H1 (cell line): ENCODE measurements around the gene GTSE1. TPM values are rescaled to one million over a fixed set of nuclear protein-coding genes. Genes with fewer than 3 reads are reported as not detected.

Source experiments
- CTCF ChIA-PET: fragments of 300-600 bp; sonication (Branson Sonifier 250); formaldehyde crosslinking; loops from one replicate; lab custom pipeline; 2021; ENCODE audit not compliant: partially characterized antibody; lab: Charles Lee
- POLR2A ChIA-PET: fragments of 300-600 bp; sonication (Branson Sonifier 250); formaldehyde crosslinking; loops from one replicate; lab custom pipeline; 2021; ENCODE audit warnings: inconsistent platforms; ENCODE audit not compliant: partially characterized antibody; lab: Charles Lee
- DNase-seq, 2 experiments: peaks; one replicate each; pipeline versions ENCODE4 v3.0.0 to v3.0.0-alpha.2; 2010 to 2022; ENCODE audit warnings: low spot score in 2 of 2, low read depth in 1 of 2, mixed read lengths in 1 of 2
- FAIRE-seq: peaks from 2 replicates; lab custom pipeline; 2011; peaks lifted over from hg19 to GRCh38; lab: Jason Lieb, UNC
- H2AFZ ChIP-seq: 2 replicates; pipeline ENCODE4 v1.8.1; 2012; ENCODE audit warnings: low read length, inconsistent platforms
- H2AK5ac ChIP-seq: 2 replicates; pipeline ENCODE4 v1.6.1; 2013; ENCODE audit warnings: low read depth, low read length
- H2BK120ac ChIP-seq: replicated peaks from 2 replicates; pipeline ENCODE3; 2013; ENCODE audit warnings: low read depth, low read length, inconsistent platforms
- H2BK12ac ChIP-seq: 2 replicates; pipeline ENCODE4 v1.6.1; 2013; ENCODE audit warnings: low read depth, low read length
- H2BK15ac ChIP-seq: 2 replicates; pipeline ENCODE4 v1.6.1; 2013; ENCODE audit warnings: low read length
- H2BK20ac ChIP-seq: 2 replicates; pipeline ENCODE4 v1.6.1; 2013; ENCODE audit warnings: low read length
- H2BK5ac ChIP-seq: 2 replicates; pipeline ENCODE4 v1.6.1; 2013; ENCODE audit warnings: low read depth, low read length
- H3K14ac ChIP-seq: 2 replicates; pipeline ENCODE4 v1.6.1; 2013; ENCODE audit warnings: inconsistent platforms; ENCODE audit not compliant: insufficient read length
- H3K18ac ChIP-seq: 2 replicates; pipeline ENCODE4 v1.6.1; 2013; ENCODE audit warnings: low read length; ENCODE audit errors: extremely low read depth
- H3K23ac ChIP-seq: 2 replicates; pipeline ENCODE4 v1.6.1; 2013; ENCODE audit warnings: inconsistent platforms; ENCODE audit not compliant: insufficient read length
- H3K23me2 ChIP-seq: 2 replicates; pipeline ENCODE4 v1.6.1; 2013; ENCODE audit warnings: low read depth, low read length
- H3K27ac ChIP-seq: 2 replicates; pipeline ENCODE4 v1.6.1; 2011; ENCODE audit warnings: low read depth, low read length, inconsistent platforms
- H3K27me3 ChIP-seq, 4 experiments: replicated peaks in 1 of 4; 1 replicate in 1 of 4; 2 replicates in 3 of 4; pipeline versions ENCODE4 v1.6.1 to v1.8.1; 2011 to 2013; ENCODE audit warnings: low read length in 3 of 4, mild to moderate bottlenecking in 3 of 4, inconsistent platforms in 2 of 4, mixed read lengths in 2 of 4, moderate library complexity in 1 of 4; ENCODE audit not compliant: control insufficient read depth in 3 of 4, insufficient read depth in 3 of 4; ENCODE audit errors: extremely low read depth in 1 of 4
- H3K36me3 ChIP-seq, 4 experiments: 2 replicates each; pipeline versions ENCODE4 v1.6.1 to v1.8.1; 2011 to 2013; ENCODE audit warnings: mild to moderate bottlenecking in 4 of 4, low read length in 3 of 4, moderate library complexity in 2 of 4, control low read depth in 1 of 4, inconsistent platforms in 1 of 4; ENCODE audit not compliant: insufficient read depth in 4 of 4, control insufficient read depth in 2 of 4
- H3K4ac ChIP-seq: replicated peaks from 2 replicates; pipeline ENCODE3; 2013; ENCODE audit warnings: low read length, low read depth, mixed read lengths, inconsistent platforms; ENCODE audit not compliant: insufficient read length
- H3K4me1 ChIP-seq, 4 experiments: replicated peaks in 1 of 4; 1 replicate in 1 of 4; 2 replicates in 3 of 4; pipeline versions ENCODE4 v1.6.1 to v1.8.1; 2011 to 2013; ENCODE audit warnings: low read length in 3 of 4, inconsistent platforms in 2 of 4, mixed read lengths in 1 of 4; ENCODE audit not compliant: insufficient read depth in 4 of 4, control insufficient read depth in 3 of 4
- H3K4me2 ChIP-seq, 2 experiments: 2 replicates each; pipeline versions ENCODE4 v1.6.1 to v1.8.1; 2011 to 2013; ENCODE audit warnings: low read depth in 2 of 2, low read length in 2 of 2, control low read depth in 1 of 2, inconsistent platforms in 1 of 2, mild to moderate bottlenecking in 1 of 2; ENCODE audit not compliant: insufficient read depth in 1 of 2
- H3K4me3 ChIP-seq, 4 experiments: fragments of 200-600, 300-600 bp in 1 of 4; sonication (generic), shearing (Covaris generic), sonication (Bioruptor Twin) in 1 of 4; 2 replicates each; pipeline versions ENCODE4 v1.5.1 to v1.8.1; 2011 to 2016; ENCODE audit warnings: low read length in 4 of 4, low read depth in 3 of 4, control low read depth in 2 of 4, inconsistent platforms in 2 of 4, mild to moderate bottlenecking in 2 of 4, mixed read lengths in 1 of 4, moderate library complexity in 1 of 4; ENCODE audit not compliant: insufficient read depth in 2 of 4; ENCODE audit errors: extremely low read depth in 1 of 4
- H3K56ac ChIP-seq: replicated peaks from 2 replicates; pipeline ENCODE3; 2013; ENCODE audit warnings: low read depth, mild to moderate bottlenecking, mixed read lengths, low read length, inconsistent platforms; ENCODE audit not compliant: insufficient read length
- H3K79me1 ChIP-seq: 2 replicates; pipeline ENCODE4 v1.6.1; 2013; ENCODE audit warnings: low read depth, low read length, control low read depth
- H3K79me2 ChIP-seq, 2 experiments: 2 replicates each; pipeline versions ENCODE4 v1.6.1 to v1.8.1; 2012 to 2013; ENCODE audit warnings: low read length in 2 of 2, mild to moderate bottlenecking in 2 of 2, inconsistent platforms in 1 of 2; ENCODE audit not compliant: insufficient read depth in 2 of 2, control insufficient read depth in 1 of 2
- H3K9ac ChIP-seq, 4 experiments: replicated peaks in 1 of 4; 1 replicate in 1 of 4; 2 replicates in 3 of 4; pipeline versions ENCODE4 v1.6.1 to v1.8.1; 2011 to 2013; ENCODE audit warnings: low read depth in 3 of 4, low read length in 3 of 4, control low read depth in 2 of 4, mild to moderate bottlenecking in 2 of 4, moderate library complexity in 2 of 4, inconsistent platforms in 1 of 4; ENCODE audit errors: extremely low read depth in 1 of 4
- H3K9me3 ChIP-seq, 2 experiments: 2 replicates each; pipeline versions ENCODE4 v1.6.1 to v1.8.1; 2012 to 2013; ENCODE audit warnings: mild to moderate bottlenecking in 2 of 2, moderate library complexity in 2 of 2, control low read depth in 1 of 2, inconsistent platforms in 1 of 2, low read depth in 1 of 2, low read length in 1 of 2, mixed read lengths in 1 of 2; ENCODE audit not compliant: insufficient read depth in 2 of 2
- H4K20me1 ChIP-seq, 2 experiments: replicated peaks in 1 of 2; 2 replicates each; pipeline versions ENCODE3 to v1.8.1; 2011 to 2013; ENCODE audit warnings: inconsistent platforms in 2 of 2, low read length in 2 of 2, mild to moderate bottlenecking in 1 of 2; ENCODE audit not compliant: insufficient read depth in 2 of 2, control insufficient read depth in 1 of 2
- H4K5ac ChIP-seq: 2 replicates; pipeline ENCODE4 v1.6.1; 2013; ENCODE audit warnings: low read length, low read depth, mixed read lengths, inconsistent platforms; ENCODE audit not compliant: insufficient read length
- H4K8ac ChIP-seq: 2 replicates; pipeline ENCODE4 v1.8.0; 2013; ENCODE audit warnings: mild to moderate bottlenecking, moderate library complexity, low read length, inconsistent platforms; ENCODE audit not compliant: insufficient read depth; ENCODE audit errors: extremely low read depth
- H4K91ac ChIP-seq: replicated peaks from 2 replicates; pipeline ENCODE3; 2013; ENCODE audit warnings: low read length, mixed read lengths, inconsistent platforms; ENCODE audit not compliant: insufficient read length
- CTBP2 ChIP-seq: IDR thresholded peaks from 2 replicates; pipeline ENCODE4 v1.7.0; 2011; ENCODE audit warnings: borderline replicate concordance, mild to moderate bottlenecking, moderate library complexity, mixed read lengths, low read length; ENCODE audit not compliant: insufficient read depth, insufficient read length
- KDM4A ChIP-seq: IDR thresholded peaks from one replicate; pipeline ENCODE4 v1.7.1; 2012; ENCODE audit warnings: low read depth, mild to moderate bottlenecking, moderate library complexity, low read length, inconsistent platforms; ENCODE audit not compliant: severe bottlenecking
- SP1 ChIP-seq: IDR thresholded peaks from 2 replicates; pipeline ENCODE4 v1.6.1; 2011; ENCODE audit warnings: low read depth, low read length
- SP2 ChIP-seq: IDR thresholded peaks from 2 replicates; pipeline ENCODE4 v1.6.1; 2012; ENCODE audit warnings: mild to moderate bottlenecking, low read length, inconsistent platforms
- WGBS, 2 experiments: shearing (Covaris generic) in 1 of 2; methylation state at CpG; one replicate each; pipeline versions ENCODE4 v1.1.6 to v1.1.7; 2013 to 2015; ENCODE audit warnings: low lambda C conversion rate in 2 of 2, mixed read lengths in 2 of 2, inconsistent platforms in 1 of 2, low coverage in 1 of 2, missing lambda C conversion rate in 1 of 2; ENCODE audit not compliant: insufficient replicate concordance in 2 of 2, insufficient coverage in 1 of 2, insufficient read length in 1 of 2; ENCODE audit errors: extremely low coverage in 1 of 2, missing lambda C conversion rate in 1 of 2; 5-methylcytosine and 5-hydroxymethylcytosine counted together
- polyA plus RNA-seq, 7 experiments: library from polyadenylated mRNA; depleted of rRNA in 3 of 7; stranded (reverse) in 5 of 7; unstranded in 2 of 7; fragments of >200 nt in 5 of 7; fragments of 200-250 nt in 2 of 7; gene quantifications; 1 replicate in 5 of 7; 2 replicates in 1 of 7; 4 replicates in 1 of 7; pipeline versions ENCODE4 v1.2.1 to v1.2.3, GENCODE V29; 2011 to 2013; ENCODE audit warnings: missing spikeins in 2 of 7, mixed read lengths in 2 of 7
- total RNA-seq: library from RNA; stranded (reverse); fragmentation: NEBNext Ultra II Directional; extraction: Animal tissue kit (Norgen Biotek cat#: 25700); gene quantifications from 2 replicates; pipeline ENCODE4 v1.2.1, GENCODE V29; 2021

Gene GTSE1
- total and polyA plus RNA-seq, 2 of the 8 experiments (the other 6 are each of a cell fraction or from before 2014, with no cell fraction given) = 17.5 to 38.6 TPM

- ChIA-PET CTCF (interaction anchor here (0.5 to 1.6 kb wide), 2 partner anchors 20 to 123 kb away, joined by 4 read pairs; no protein-coding TSS in a partner anchor), POLR2A (interaction anchor here (0.9 kb wide), 1 partner anchor 17 kb away, joined by 3 read pairs; no protein-coding TSS in a partner anchor)
- WGBS, 2 experiments = 88% methylated on average over 10 of the region's 10 CpGs; no CpG with 5 or more reads in 1 of the 2 experiments
- Histone ChIP-seq H4K91ac (no peak overlapping the region), H3K56ac (no peak overlapping the region), H3K4ac (no peak overlapping the region), H2BK20ac (no peak overlapping the region), H3K23ac (no peak overlapping the region), H3K27me3 (no peaks in the 10 kb centered on the region), H3K4me3 (no peak overlapping the region), H4K8ac (no peak overlapping the region; the same call in 1 of the 2 replicates), H3K27ac (no peak overlapping the region), H2AK5ac (no peak overlapping the region), H4K5ac (no peak overlapping the region), H3K79me2 (no peaks in the 10 kb centered on the region), H2BK12ac (no peak overlapping the region), H2AFZ (no peak overlapping the region), H3K36me3 (peaks cover 10 to 35% (median 20%) of the 10 kb centered on the region in 4 experiments; a peak in 7 of 8 replicates), H3K23me2 (no peaks in the 10 kb centered on the region), H2BK5ac (no peak overlapping the region; the same call in 1 of the 2 replicates), H3K18ac (no peak overlapping the region), H3K9ac (no peak overlapping the region), H3K4me1 (no peaks in the 10 kb centered on the region), H4K20me1 (peaks cover 4 to 10% of the 10 kb centered on the region in 2 experiments), H3K14ac (no peak overlapping the region), H2BK15ac (no peak overlapping the region), H3K9me3 (no peaks in the 10 kb centered on the region), H3K79me1 (peaks cover 5% of the 10 kb centered on the region; the same call in 1 of the 2 replicates), H2BK120ac (no peak overlapping the region), H3K4me2 (no peak overlapping the region)
- DNase-seq = no peak
- FAIRE-seq = no peak
- TF ChIP-seq KDM4A (no peak), CTBP2 (no peak), SP2 (no peak), SP1 (no peak)
These were observed 22.6 kb downstream of the GTSE1 start for GRCh38 chr22:46319319-46319718.
